ENCODE measurements around the gene XIAP.
A peak's percentile ranks its signal among the peaks of the same experiment; 100 is the strongest.

Gene XIAP

DNA sequence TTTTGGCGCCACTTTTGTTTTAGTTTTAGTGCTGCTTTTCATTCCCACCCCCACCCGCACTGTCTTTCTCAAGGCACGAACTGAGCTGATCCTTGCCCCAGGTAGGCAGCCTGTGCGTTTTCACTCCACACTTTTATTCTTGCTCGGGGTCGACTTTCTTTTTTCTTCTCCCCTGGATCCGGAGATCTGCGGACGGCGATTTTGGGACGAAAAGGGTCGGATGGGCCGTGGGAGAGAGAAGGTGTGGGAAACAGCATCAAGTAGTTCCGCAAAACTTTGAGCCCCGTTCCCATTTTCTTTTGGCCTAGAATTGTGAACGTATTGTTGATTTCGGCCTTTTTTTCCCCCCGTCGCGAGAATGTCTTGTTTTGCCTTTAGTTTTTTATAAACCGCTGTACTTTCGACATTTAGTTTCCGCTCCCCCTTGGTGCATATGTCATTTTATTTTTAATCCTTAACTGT, 102.2 kb downstream of the XIAP start:
- no peak for DNase-seq

- DNase-seq: peak; percentile 94
These were observed 103.0 kb downstream of the XIAP start for GRCh38 chrX:123962794-123963373.

Data from NCI-H1436 treated with DMSO at 0.1 percent for 48 hours (cell line).